Neural cell (in vitro differentiated cells): ENCODE results near the gene PLA2G2C.

Source experiments
- MXI1 ChIP-seq: fragments of 450-650 bp; conservative IDR thresholded peaks from 2 replicates; pipeline ENCODE4 v1.6.1; 2014; ENCODE audit warnings: antibody characterized with exemption, mild to moderate bottlenecking; ENCODE audit not compliant: poor library complexity, severe bottlenecking
- POLR2AphosphoS5 ChIP-seq: IDR thresholded peaks from 2 replicates; pipeline ENCODE4 v1.6.1; 2012
- TF ChIP-seq, protein P1 (sequence below): fragments of 450-650 bp; IDR thresholded peaks from 2 replicates; pipeline ENCODE4 v1.5.1; 2014; ENCODE audit warnings: antibody characterized with exemption, mild to moderate bottlenecking, moderate library complexity; ENCODE audit not compliant: poor library complexity, severe bottlenecking

DNA sequence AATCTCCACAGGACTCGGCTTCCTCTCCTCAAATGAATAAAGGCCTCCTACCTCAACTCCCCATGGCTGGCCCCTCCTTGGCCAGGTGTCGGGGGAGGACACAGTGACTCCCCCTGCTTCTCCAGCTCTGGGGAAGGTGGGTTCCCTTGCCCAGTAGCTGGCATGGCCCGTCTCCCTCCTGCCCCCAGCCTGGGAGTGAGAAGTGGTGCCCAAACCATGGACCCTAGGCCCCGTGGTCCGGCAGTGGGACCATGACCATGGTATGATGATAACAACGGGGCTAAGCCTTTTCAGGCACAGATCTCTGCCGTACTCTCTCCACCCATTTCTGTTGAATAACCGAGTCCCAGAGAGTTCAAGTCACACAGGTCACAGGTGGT lies 36.0 kb downstream of the PLA2G2C start:
- TF ChIP-seq MXI1 (no peak), POLR2AphosphoS5 (no peak)
- TF ChIP-seq, protein P1, sequence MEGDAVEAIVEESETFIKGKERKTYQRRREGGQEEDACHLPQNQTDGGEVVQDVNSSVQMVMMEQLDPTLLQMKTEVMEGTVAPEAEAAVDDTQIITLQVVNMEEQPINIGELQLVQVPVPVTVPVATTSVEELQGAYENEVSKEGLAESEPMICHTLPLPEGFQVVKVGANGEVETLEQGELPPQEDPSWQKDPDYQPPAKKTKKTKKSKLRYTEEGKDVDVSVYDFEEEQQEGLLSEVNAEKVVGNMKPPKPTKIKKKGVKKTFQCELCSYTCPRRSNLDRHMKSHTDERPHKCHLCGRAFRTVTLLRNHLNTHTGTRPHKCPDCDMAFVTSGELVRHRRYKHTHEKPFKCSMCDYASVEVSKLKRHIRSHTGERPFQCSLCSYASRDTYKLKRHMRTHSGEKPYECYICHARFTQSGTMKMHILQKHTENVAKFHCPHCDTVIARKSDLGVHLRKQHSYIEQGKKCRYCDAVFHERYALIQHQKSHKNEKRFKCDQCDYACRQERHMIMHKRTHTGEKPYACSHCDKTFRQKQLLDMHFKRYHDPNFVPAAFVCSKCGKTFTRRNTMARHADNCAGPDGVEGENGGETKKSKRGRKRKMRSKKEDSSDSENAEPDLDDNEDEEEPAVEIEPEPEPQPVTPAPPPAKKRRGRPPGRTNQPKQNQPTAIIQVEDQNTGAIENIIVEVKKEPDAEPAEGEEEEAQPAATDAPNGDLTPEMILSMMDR: no peak
